HG03060 (cell line): ENCODE measurements around the gene UGT1A4.

ENCODE experiments used
- ATAC-seq: cut with Tn5 transposase; IDR thresholded peaks from one replicate; pipeline ENCODE4 v1.9.1; 2021; ENCODE audit warnings: low read depth, moderate number of reproducible peaks; ENCODE audit not compliant: unreplicated experiment

Gene UGT1A4

GRCh38 chr2:233822101-233822771 lies 103.7 kb downstream of the UGT1A4 start:
- ATAC-seq = no peak
